HFF-Myc (cell line): ENCODE measurements around the gene RAE1.
"Not testable (repeated sequence)": the region's sequence is repeated elsewhere in the genome, so short reads cannot be mapped to it uniquely, and the experiment has no call there.

Source experiments
- DNase-seq: peaks from one replicate; pipeline ENCODE4 v3.0.0-alpha.2; 2011; ENCODE audit warnings: low read depth; ENCODE audit errors: extremely low read depth
- H3K4me3 ChIP-seq: replicated peaks from 2 replicates; pipeline ENCODE4 v1.5.1; 2011; ENCODE audit warnings: low read depth, mild to moderate bottlenecking, control low read depth, low read length
- CTCF ChIP-seq: IDR thresholded peaks from 2 replicates; pipeline ENCODE4 v1.5.1; 2012; ENCODE audit warnings: mild to moderate bottlenecking, low read depth, low read length, control low read depth; ENCODE audit errors: missing control alignments

RAE1 gene

GRCh38 chr20:57415771-57416170 lies 64.7 kb downstream of the RAE1 start:
- no peak for DNase-seq
- no peak overlapping the region for H3K4me3 ChIP-seq
- no peak for TF ChIP-seq CTCF

GRCh38 chr20:57416296-57417022 lies 65.4 kb downstream of the RAE1 start:
- H3K4me3 ChIP-seq = no peak overlapping the region
- no peak for TF ChIP-seq CTCF
- no peak for DNase-seq

DNA sequence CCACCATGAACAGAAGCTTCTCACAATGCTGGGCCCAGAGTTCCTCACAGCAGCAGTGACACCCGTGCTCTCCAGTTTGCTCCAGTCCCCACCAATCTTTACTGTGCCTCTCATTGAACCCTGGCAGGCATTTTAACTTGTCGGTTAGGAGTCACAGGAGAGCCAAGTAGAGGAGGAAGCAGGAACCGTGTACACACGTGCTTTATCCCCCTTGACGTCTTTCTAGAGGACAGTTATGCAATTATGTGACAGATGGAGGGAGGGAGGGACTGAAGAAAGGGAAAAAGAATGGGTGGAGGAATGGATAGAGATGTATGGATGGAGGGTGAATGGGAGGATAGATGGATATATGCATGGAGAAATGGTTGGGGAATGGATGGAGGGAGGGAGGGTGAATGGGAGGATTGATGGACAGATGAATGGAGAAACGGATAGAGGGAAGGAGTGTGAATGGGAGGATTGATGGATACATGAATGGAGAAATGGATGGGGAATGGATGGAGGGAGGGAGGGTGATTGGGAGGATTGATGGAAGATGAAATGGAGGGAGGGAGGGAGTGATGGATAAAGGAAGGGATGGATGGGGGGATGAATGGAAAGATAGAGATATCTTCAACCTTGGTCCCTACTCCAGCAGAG lies 66.1 kb downstream of the RAE1 start:
- no peak for DNase-seq
- no peak overlapping the region for H3K4me3 ChIP-seq
- no peak for TF ChIP-seq CTCF

- no peak for DNase-seq
- TF ChIP-seq CTCF = no peak
- H3K4me3 ChIP-seq = no peak overlapping the region
These were observed 67.0 kb downstream of the RAE1 start for GRCh38 chr20:57417830-57418780.

- H3K4me3 ChIP-seq, DNase-seq: not testable (repeated sequence)
These were observed 68.4 kb downstream of the RAE1 start for GRCh38 chr20:57419479-57419878.

DNA sequence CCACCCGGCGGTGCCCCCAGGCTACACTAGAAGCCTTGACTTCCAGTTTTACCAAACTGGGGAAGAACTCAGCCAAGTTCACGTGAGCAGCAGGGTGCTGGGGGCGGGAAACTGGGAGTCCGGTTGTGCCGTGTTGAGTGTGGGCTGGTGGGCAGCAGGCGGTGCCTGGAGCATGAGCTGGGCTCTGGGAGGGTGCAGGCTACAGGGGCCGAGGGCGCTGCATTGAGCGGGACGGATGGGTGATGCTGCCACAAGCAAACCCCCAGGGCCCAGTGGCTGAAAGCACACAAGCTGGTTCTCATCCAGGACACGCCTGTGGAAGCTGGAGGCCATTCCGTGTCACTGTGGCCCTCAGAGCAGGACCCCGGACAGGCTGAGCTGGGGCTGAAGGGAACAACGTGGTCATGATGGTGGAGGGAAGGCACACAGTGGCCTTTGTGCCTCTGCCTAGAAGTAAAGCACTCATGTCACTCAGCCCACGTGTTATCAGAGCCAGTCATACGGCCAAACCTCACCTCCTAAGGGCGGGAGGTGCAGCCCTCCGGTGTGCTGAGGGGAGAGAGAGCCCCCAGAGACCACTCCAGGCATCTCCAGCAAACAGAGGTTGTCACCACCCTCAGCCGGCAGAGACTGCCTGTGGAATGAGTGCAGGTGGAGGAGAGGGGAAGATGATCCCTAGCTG lies 69.7 kb downstream of the RAE1 start:
- DNase-seq = no peak
- no peak for TF ChIP-seq CTCF
- H3K4me3 ChIP-seq = no peak overlapping the region
